ENCODE data around the gene SP3.

SP3 gene

DNA sequence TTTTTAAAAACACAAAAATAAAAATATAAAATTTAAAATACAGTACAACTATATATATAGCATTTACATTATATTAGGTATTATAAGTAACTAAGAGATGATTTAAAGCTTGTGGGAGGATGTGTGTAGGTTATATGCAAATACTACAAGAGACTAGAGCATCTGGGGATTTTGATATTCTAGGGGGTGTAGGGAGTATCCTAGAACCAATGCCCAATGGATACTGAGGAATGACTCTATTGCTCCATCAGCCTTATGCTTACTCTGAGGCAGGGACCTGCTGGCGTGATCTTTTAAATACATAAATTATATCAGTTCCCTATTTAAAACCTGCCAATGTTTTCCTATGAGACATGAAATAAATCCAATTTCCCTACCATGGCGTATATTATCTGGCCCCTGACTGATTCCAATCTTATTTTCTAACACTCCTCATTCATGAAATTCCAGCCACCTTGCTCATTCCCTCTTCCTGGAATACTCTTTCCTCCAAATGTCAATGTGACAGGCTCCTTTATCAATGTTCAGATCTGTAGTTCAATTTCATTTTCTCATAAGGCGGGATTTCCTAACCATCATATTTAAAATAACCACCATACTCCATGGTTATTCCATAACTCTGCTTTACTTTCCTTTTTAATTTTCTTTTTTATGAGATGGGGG, 22.2 kb downstream of the SP3 start:
- no peak for DNase-seq (ENCODE audit: low read depth)

GRCh38 chr2:173941567-173941966, 23.6 kb downstream of the SP3 start:
- DNase-seq (ENCODE audit: low read depth): no peak

- DNase-seq (ENCODE audit: low read depth): no peak
Measured at GRCh38 chr2:173940208-173941020, 24.8 kb downstream of the SP3 start.

GRCh38 chr2:173938700-173939384, 26.3 kb downstream of the SP3 start:
- DNase-seq (ENCODE audit: low read depth): no peak

- DNase-seq (ENCODE audit: low read depth): no peak
Measured at GRCh38 chr2:173935305-173935704, 29.9 kb downstream of the SP3 start.

DNA sequence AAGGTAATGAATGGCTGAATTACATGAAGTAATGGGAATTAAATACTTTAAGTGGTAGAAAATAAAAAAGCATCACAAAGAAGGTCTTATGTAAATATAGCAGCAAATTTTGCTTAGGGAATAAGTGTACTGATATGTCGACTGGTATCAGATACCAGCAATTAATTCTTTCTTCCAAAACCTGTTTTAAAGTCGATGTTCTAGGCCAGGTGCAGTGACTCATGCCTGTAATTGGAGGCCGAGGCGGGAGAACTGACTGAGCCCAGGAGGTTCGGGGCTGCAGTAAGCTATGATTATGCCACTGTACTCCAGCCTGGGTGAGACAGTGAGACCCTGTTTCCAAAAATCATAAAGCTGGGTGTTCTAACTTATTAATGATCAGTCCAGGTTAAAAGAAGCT, 30.3 kb downstream of the SP3 start:
- no peak for DNase-seq (ENCODE audit: low read depth)

DNA sequence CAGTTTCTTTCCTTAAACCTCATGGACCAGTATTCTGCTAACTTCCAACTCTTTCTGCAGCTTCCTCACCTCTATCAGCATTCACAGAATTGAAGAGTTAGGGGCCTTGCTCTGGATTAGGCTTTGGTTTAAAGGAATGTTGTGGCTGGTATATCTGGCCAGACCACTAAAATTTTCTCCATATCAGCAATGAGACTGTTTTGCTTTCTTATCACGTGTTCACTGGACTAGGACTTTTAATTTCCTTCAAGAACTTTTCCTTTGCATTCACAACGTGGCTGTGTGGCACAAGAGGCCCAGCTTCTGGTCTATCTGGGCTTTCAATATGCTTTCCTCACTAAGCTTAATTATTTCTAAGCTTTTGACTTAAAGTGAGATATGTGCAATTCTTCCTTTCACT, 33.4 kb downstream of the SP3 start:
- no peak for DNase-seq (ENCODE audit: low read depth)

DNA sequence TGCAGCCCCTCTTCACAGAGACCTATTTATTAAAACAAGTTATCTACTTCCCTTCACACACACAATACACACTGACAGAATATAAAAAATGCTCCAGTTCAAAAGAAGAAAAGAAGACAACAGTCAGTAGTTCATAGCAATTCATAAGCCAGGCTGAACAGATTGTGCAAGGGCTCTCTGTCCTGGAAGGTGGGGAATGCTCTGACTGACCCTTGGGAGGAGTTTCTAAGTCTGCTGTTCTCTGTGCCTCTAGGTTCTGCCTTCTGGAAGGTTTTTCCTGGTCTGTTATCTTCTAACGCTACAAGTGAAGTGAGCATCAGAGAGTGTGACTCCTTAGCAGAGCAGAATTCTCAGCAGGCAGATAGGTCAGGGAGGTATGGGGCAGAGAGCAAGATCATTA, 35.7 kb downstream of the SP3 start:
- no peak for DNase-seq (ENCODE audit: low read depth)

GRCh38 chr2:173926875-173927274, 38.3 kb downstream of the SP3 start:
- no peak for DNase-seq (ENCODE audit: low read depth)

DNA sequence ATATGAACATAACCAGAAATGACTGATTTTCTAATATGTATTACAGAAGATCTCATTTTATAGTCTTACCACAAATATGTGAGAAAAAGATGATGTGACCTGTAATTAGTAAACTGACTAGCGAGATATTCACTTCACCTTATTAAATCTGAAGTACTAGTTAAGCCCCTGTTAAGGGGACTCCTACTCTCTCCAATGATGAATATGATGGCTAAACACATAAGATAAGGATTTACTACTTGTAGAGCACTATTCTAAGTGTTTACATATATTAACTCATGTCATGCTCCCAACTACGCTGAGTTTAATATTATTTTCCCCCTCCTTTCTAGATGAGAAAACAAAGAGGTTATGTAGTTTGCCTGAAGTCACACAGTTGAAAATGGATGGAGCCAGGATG, 40.9 kb downstream of the SP3 start:
- DNase-seq (ENCODE audit: low read depth): no peak

- DNase-seq (ENCODE audit: low read depth): no peak
Measured at GRCh38 chr2:173922760-173923159, 42.4 kb downstream of the SP3 start.

DNA sequence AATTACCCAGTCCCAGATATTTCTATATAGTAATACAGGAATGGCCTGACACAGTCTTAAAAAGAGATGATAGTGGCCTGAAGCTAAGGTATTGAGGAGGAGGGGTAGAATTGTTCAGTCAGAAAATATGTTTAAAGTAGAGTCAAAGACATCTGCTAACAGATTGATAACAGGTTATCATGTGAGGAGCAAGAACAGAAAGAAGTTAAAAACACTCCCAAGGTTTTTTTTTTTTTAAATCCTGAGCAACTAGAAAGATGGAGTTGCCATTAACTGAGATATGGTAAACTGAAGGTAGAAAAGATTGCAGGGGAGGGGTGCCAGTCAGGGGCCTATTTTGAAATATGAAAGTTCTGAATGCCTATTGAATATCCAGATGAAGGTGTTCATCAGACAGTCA, 43.1 kb downstream of the SP3 start:
- no peak for DNase-seq (ENCODE audit: low read depth)

- no peak for DNase-seq (ENCODE audit: low read depth)
Measured at GRCh38 chr2:173914055-173914927, 50.9 kb downstream of the SP3 start.

DNA sequence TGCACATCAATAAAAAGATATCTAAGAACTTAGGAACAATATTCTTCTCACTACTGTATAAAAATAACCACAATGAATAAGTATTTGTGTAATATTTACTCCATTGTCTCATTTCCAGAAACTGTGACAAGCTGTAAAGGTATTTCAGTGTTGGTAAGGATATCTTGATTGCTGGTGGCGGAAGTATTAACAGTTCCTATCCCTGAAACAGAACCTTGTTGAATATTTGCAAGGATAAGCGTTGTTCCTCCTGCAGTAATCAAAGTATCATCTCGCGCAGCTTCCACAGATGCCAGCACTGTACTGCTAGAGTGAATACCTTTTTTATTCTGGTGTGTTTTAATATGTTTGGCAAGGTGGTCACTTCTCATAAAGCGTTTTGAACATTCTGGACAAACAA, 55.3 kb downstream of the SP3 start:
- no peak for DNase-seq (ENCODE audit: low read depth)

- DNase-seq (ENCODE audit: low read depth): no peak
Measured at GRCh38 chr2:173906626-173907025, 58.5 kb downstream of the SP3 start.

GRCh38 chr2:173903601-173904394, 61.4 kb downstream of the SP3 start:
- DNase-seq (ENCODE audit: low read depth): no peak

GRCh38 chr2:173898996-173899395, 66.2 kb downstream of the SP3 start:
- DNase-seq (ENCODE audit: low read depth): no peak

DNA sequence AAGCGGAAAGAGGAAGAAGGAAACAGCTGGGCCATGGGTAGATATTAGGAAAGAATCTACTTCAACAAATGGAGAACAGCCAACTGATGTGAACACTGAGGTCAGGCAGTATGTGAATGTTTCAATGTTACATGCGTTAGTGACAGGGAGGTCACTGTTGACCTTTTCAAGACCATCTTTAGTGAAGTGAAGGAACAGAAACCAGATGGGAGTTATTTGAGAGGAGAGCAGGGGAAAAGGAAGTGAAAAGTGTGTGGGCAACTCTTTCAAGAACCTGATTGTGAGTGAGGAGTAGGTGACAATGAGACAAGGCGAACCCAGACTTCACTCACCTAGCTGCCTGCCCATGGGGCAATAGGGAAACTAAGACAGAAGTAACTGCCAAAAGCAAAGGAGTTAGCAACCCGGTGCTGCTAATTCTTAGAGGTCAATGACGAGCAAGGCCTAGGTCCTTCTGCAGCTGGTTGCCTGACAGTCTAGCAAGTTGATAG, 67.0 kb downstream of the SP3 start:
- DNase-seq (ENCODE audit: low read depth): no peak

DNA sequence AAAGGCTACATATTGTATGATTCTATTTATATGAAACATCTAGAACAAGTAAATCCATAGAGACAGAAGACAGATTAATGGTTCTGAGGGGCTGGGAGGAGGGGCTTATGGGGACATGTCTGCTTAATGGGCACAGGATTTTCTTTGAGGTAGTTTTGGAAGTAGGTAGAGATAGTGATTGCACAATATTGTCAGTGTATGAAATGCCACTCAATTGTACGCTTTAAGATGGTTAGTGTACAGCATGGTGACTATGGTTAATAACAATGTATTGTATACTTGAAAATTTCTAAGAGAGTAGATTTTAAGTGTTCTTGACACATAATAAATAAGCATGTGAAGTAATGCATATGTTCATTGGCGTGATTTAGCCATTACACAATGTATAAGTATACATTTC, 68.4 kb downstream of the SP3 start:
- DNase-seq (ENCODE audit: low read depth): no peak

GRCh38 chr2:173892341-173892740, 72.8 kb downstream of the SP3 start:
- no peak for DNase-seq (ENCODE audit: low read depth)
